CD4-positive, alpha-beta T cell treated with Interleukin-10 for 1 hour (primary cell): Measurements from ENCODE around the gene UCP3.

Source experiments
- DNase-seq: peaks from one replicate; pipeline ENCODE4 v3.0.0-alpha.2; 2020

The UCP3 gene

GRCh38 chr11:74008373-74009229 is at the start of gene UCP3:
Gene UCP3, minus strand, starts transcription at chr11:74009085. Its CDS starts 2,043 bp downstream, at chr11:74007042.
- no peak for DNase-seq

GRCh38 chr11:74057249-74058151 is 48.6 kb upstream of the UCP3 start:
- DNase-seq, result no peak

- no peak for DNase-seq
Measured at GRCh38 chr11:74055938-74056337, 47.1 kb upstream of the UCP3 start.

- DNase-seq, result no peak
Measured at GRCh38 chr11:74050465-74050864, 41.6 kb upstream of the UCP3 start.

- no peak for DNase-seq
Measured at GRCh38 chr11:74048993-74049392, 40.1 kb upstream of the UCP3 start.

- DNase-seq, result no peak
Measured at GRCh38 chr11:74044538-74044937, 35.7 kb upstream of the UCP3 start.

- DNase-seq, result no peak
Measured at GRCh38 chr11:74043450-74043849, 34.6 kb upstream of the UCP3 start.

- DNase-seq, result no peak
Measured at GRCh38 chr11:74037309-74037708, 28.4 kb upstream of the UCP3 start.

GRCh38 chr11:74035264-74035663 is 26.4 kb upstream of the UCP3 start:
- no peak for DNase-seq

GRCh38 chr11:74033046-74033445 is 24.2 kb upstream of the UCP3 start:
- DNase-seq, result peak; percentile 41

GRCh38 chr11:74030723-74031676 is 22.1 kb upstream of the UCP3 start:
- DNase-seq, result peak; percentile 23

GRCh38 chr11:74025467-74026166 is 16.7 kb upstream of the UCP3 start:
- peak; percentile 28 for DNase-seq

GRCh38 chr11:74024261-74025029 is 15.6 kb upstream of the UCP3 start:
- no peak for DNase-seq

- DNase-seq, result no peak
Measured at GRCh38 chr11:74023276-74023675, 14.4 kb upstream of the UCP3 start.

GRCh38 chr11:74022546-74022945 is 13.7 kb upstream of the UCP3 start:
- DNase-seq, result no peak

- no peak for DNase-seq
Measured at GRCh38 chr11:74021998-74022397, 13.1 kb upstream of the UCP3 start.

GRCh38 chr11:74020539-74020938 is 11.7 kb upstream of the UCP3 start:
- no peak for DNase-seq

- peak; percentile 37 for DNase-seq
Measured at GRCh38 chr11:74019860-74020259, 11.0 kb upstream of the UCP3 start.

GRCh38 chr11:74019104-74019738 is 10.3 kb upstream of the UCP3 start:
- DNase-seq, result no peak

- DNase-seq, result peak; percentile 24
Measured at GRCh38 chr11:74018331-74019005, 9.6 kb upstream of the UCP3 start.
